ENCODE data around the gene ZCCHC14. TPM values are rescaled to one million over a fixed set of nuclear protein-coding genes. Genes with fewer than 3 reads are reported as not detected.

Gene ZCCHC14
- total and polyA plus RNA-seq, 10 of the 15 experiments (the other 5 are each of a cell fraction or from before 2014, with no cell fraction given), result 0.02 to 0.26 (median 0.05) TPM; not detected in 3

GRCh38 chr16:87421003-87421912 is 71.6 kb downstream of the ZCCHC14 start (continued):
- TF ChIP-seq KLF5 (IDR thresholded peaks at IDR 0.05; ENCODE audit: partially characterized antibody) (no peak), IKZF2 (IDR thresholded peaks at IDR 0.05) (no peak), GATAD2B (conservative IDR thresholded peaks at IDR 0.05; ENCODE audit: low read depth) (no peak), TARDBP (IDR thresholded peaks at IDR 0.05; ENCODE audit: borderline replicate concordance) (no peak), RELA (IDR thresholded peaks at IDR 0.05; ENCODE audit: borderline replicate concordance, partially characterized antibody) (no peak), MEF2B (IDR thresholded peaks at IDR 0.05; ENCODE audit: partially characterized antibody, poor library complexity, severe bottlenecking) (no peak), TBL1XR1 (IDR thresholded peaks at IDR 0.05; ENCODE audit: low read depth, low read length) (no peak), ZBTB33 (IDR thresholded peaks at IDR 0.05) (no peak)
